Breast epithelium (tissue), 3 donors: ENCODE data around the gene TMEM144.

Experiments
- CTCF ChIP-seq, 3 donors: fragments of 450-650 bp; IDR thresholded peaks; one replicate each; pipeline ENCODE4 v1.5.1; 2016 to 2017; ENCODE audit warnings: antibody characterized with exemption in 3 of 3, mild to moderate bottlenecking in 3 of 3, moderate library complexity in 3 of 3
- POLR2A ChIP-seq: fragments of 450-650 bp; IDR thresholded peaks from one replicate; pipeline ENCODE4 v1.6.1; 2016; ENCODE audit warnings: antibody characterized with exemption, mild to moderate bottlenecking, moderate library complexity
- POLR2AphosphoS5 ChIP-seq, 3 donors: sonication (generic); formaldehyde crosslinking; IDR thresholded peaks; one replicate each; pipeline ENCODE4 v1.6.1; 2017; ENCODE audit warnings: antibody characterized with exemption in 3 of 3

GRCh38 chr4:158169931-158170690 is 40.2 kb upstream of the TMEM144 start:
- no peak for TF ChIP-seq POLR2A
- TF ChIP-seq CTCF (IDR thresholded peaks at IDR 0.05), result no peak
- TF ChIP-seq POLR2AphosphoS5 (IDR thresholded peaks at IDR 0.05), result peak in 2 of 3 donors; percentile 5 to 17
